Measurements from ENCODE around the gene COL4A1. TPM values are rescaled to one million over a fixed set of nuclear protein-coding genes. Genes with fewer than 3 reads are reported as not detected.

The COL4A1 gene
- total RNA-seq, 1 donor from 2014 or later = 105 TPM

GRCh38 chr13:110268576-110269185, 38.3 kb downstream of the COL4A1 start:
- H3K27me3 ChIP-seq = peaks cover 9% of the 10 kb centered on the region
- peaks cover 43% of the 10 kb centered on the region for H3F3A ChIP-seq (ENCODE audit: low read depth)
- Mint-ChIP-seq H3K27me3 (ENCODE audit: insufficient read depth, low read depth) (peaks cover 11% of the 10 kb centered on the region), H3K9me3 (no peaks in the 10 kb centered on the region), H3K4me1 (peaks cover 48% of the 10 kb centered on the region), H3K4me3 (no peak overlapping the region), H3K36me3 (peaks cover 7% of the 10 kb centered on the region), H3K27ac (no peak overlapping the region)
- no peaks in the 10 kb centered on the region for H3K9me3 ChIP-seq (ENCODE audit: low read depth)
- no peak for DNase-seq (ENCODE audit: low spot score)
- peaks cover 54% of the 10 kb centered on the region for H3K4me1 ChIP-seq
- peaks cover 74% of the 10 kb centered on the region for H4K20me1 ChIP-seq (ENCODE audit: low read depth)
- H3K4me2 ChIP-seq = no peak overlapping the region
- no peak overlapping the region for H3K9ac ChIP-seq
- H2AFZ ChIP-seq (replicated peaks) = no peak overlapping the region
- no peak overlapping the region for H3K27ac ChIP-seq
- no peak overlapping the region for H3K4me3 ChIP-seq
- TF ChIP-seq EZH2phosphoT487 (IDR thresholded peaks at IDR 0.05) (no peak), EZH2 (IDR thresholded peaks at IDR 0.05) (no peak)
- TF ChIP-seq, protein P1, sequence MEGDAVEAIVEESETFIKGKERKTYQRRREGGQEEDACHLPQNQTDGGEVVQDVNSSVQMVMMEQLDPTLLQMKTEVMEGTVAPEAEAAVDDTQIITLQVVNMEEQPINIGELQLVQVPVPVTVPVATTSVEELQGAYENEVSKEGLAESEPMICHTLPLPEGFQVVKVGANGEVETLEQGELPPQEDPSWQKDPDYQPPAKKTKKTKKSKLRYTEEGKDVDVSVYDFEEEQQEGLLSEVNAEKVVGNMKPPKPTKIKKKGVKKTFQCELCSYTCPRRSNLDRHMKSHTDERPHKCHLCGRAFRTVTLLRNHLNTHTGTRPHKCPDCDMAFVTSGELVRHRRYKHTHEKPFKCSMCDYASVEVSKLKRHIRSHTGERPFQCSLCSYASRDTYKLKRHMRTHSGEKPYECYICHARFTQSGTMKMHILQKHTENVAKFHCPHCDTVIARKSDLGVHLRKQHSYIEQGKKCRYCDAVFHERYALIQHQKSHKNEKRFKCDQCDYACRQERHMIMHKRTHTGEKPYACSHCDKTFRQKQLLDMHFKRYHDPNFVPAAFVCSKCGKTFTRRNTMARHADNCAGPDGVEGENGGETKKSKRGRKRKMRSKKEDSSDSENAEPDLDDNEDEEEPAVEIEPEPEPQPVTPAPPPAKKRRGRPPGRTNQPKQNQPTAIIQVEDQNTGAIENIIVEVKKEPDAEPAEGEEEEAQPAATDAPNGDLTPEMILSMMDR (IDR thresholded peaks at IDR 0.05) = no peak
- H3K36me3 ChIP-seq = no peaks in the 10 kb centered on the region
- peaks cover 7% of the 10 kb centered on the region for H3K79me2 ChIP-seq (ENCODE audit: low read depth)

- H3K4me1 Mint-ChIP-seq = peaks cover 44% of the 10 kb centered on the region
These were observed 38.9 kb downstream of the COL4A1 start for GRCh38 chr13:110268061-110268460.

DNA sequence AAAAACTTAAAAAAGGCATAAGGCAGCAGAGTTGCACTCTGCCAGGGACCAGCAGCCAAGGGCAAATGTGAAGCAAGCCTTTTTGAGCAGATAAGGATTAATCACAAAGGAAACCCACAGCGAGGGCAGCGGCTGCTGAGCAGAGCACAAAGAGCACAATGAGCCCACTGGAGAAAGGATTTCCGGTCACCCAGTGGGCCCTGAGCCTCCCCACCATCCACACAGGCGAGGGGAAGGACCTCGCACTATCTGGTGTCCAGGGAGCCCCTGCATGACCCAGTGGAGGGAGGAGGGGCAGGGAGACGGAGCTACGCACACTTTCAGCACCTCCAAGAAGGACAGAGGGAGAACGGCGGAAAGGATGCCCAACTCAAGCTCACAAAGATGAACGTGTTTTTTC, 40.0 kb downstream of the COL4A1 start:
- Histone ChIP-seq H3K4me2 (peak overlapping the region; percentile 77), H3K27me3 (peaks cover 9% of the 10 kb centered on the region), H3K79me2 (ENCODE audit: low read depth) (peaks cover 18% of the 10 kb centered on the region), H3K9me3 (ENCODE audit: low read depth) (no peaks in the 10 kb centered on the region), H3K36me3 (no peaks in the 10 kb centered on the region), H3F3A (ENCODE audit: low read depth) (peaks cover 43% of the 10 kb centered on the region), H3K4me3 (peak overlapping the region; percentile 15), H3K4me1 (peaks cover 68% of the 10 kb centered on the region), H3K27ac (no peak overlapping the region), H3K9ac (no peak overlapping the region), H4K20me1 (ENCODE audit: low read depth) (peaks cover 83% of the 10 kb centered on the region), H2AFZ (replicated peaks) (no peak overlapping the region)
- TF ChIP-seq EZH2 (IDR thresholded peaks at IDR 0.05) (no peak), EZH2phosphoT487 (IDR thresholded peaks at IDR 0.05) (no peak)
- TF ChIP-seq, protein P1 (IDR thresholded peaks at IDR 0.05) = no peak
- no peak overlapping the region for H3K27ac Mint-ChIP-seq
- H3K9me3 Mint-ChIP-seq = no peaks in the 10 kb centered on the region
- peak; percentile 89 for DNase-seq (ENCODE audit: low spot score)
- H3K27me3 Mint-ChIP-seq (ENCODE audit: insufficient read depth, low read depth) = peaks cover 14% of the 10 kb centered on the region
- H3K4me3 Mint-ChIP-seq = peak overlapping the region; percentile 68
- H3K36me3 Mint-ChIP-seq = peaks cover 4% of the 10 kb centered on the region
- H3K4me1 Mint-ChIP-seq = peaks cover 55% of the 10 kb centered on the region

More at GRCh38 chr13:110268061-110268460, 38.9 kb downstream of the COL4A1 start:
- Mint-ChIP-seq H3K4me3 (no peak overlapping the region), H3K9me3 (no peaks in the 10 kb centered on the region), H3K27ac (no peak overlapping the region), H3K27me3 (ENCODE audit: insufficient read depth, low read depth) (peaks cover 11% of the 10 kb centered on the region), H3K36me3 (peaks cover 7% of the 10 kb centered on the region)
- Histone ChIP-seq H3K9me3 (ENCODE audit: low read depth) (no peaks in the 10 kb centered on the region), H3K79me2 (ENCODE audit: low read depth) (peaks cover 12% of the 10 kb centered on the region), H3K27me3 (peaks cover 9% of the 10 kb centered on the region), H3F3A (ENCODE audit: low read depth) (peaks cover 43% of the 10 kb centered on the region), H3K4me3 (no peak overlapping the region), H3K27ac (no peak overlapping the region), H3K4me2 (peak overlapping the region; percentile 77), H4K20me1 (ENCODE audit: low read depth) (peaks cover 73% of the 10 kb centered on the region), H2AFZ (replicated peaks) (no peak overlapping the region), H3K36me3 (no peaks in the 10 kb centered on the region), H3K9ac (no peak overlapping the region), H3K4me1 (peaks cover 57% of the 10 kb centered on the region)
- TF ChIP-seq, protein P1 (IDR thresholded peaks at IDR 0.05) = no peak
- no peak for TF ChIP-seq EZH2 (IDR thresholded peaks at IDR 0.05)
- TF ChIP-seq EZH2phosphoT487 (IDR thresholded peaks at IDR 0.05) = no peak
- DNase-seq (ENCODE audit: low spot score) = no peak

Data from neural progenitor cell (in vitro differentiated cells).